ENCODE results near the gene CLEC4G. TPM values are rescaled to one million over a fixed set of nuclear protein-coding genes. Genes with fewer than 3 reads are reported as not detected.

The CLEC4G gene
- polyA plus RNA-seq, 1 donor (not counting 4 experiments of a cell fraction or from before 2014, with no cell fraction given): not detected

GRCh38 chr19:7742575-7742974 is 10.7 kb upstream of the CLEC4G start:
- DNase-seq (ENCODE audit: low read depth, low spot score) (no peak), FAIRE-seq (no peak)
- Histone ChIP-seq H3K9ac (ENCODE audit: control insufficient read depth, extremely low read depth, insufficient read depth, low read length) (no peak overlapping the region), H3K79me2 (ENCODE audit: control insufficient read depth, insufficient read depth, low read length) (no peaks in the 10 kb centered on the region), H3K27me3 (ENCODE audit: control insufficient read depth, extremely low read depth, insufficient read depth, low read length) (no peaks in the 10 kb centered on the region), H4K20me1 (ENCODE audit: control insufficient read depth, extremely low read depth, insufficient read depth, low read length) (no peaks in the 10 kb centered on the region), H3K36me3 (ENCODE audit: control insufficient read depth in 2 of 2, extremely low read depth in 1 of 2, insufficient read depth in 2 of 2, low read length in 2 of 2) (no peaks in the 10 kb centered on the region), H3K4me3 (ENCODE audit: control insufficient read depth in 2 of 3, extremely low read depth in 1 of 3, insufficient read depth in 2 of 3, low read depth in 1 of 3, low read length in 3 of 3) (no peak overlapping the region), H3K4me1 (ENCODE audit: control insufficient read depth, extremely low read depth, insufficient read depth, low read length) (no peaks in the 10 kb centered on the region), H3K9me1 (ENCODE audit: control insufficient read depth, extremely low read depth, insufficient read depth, low read length) (no peaks in the 10 kb centered on the region), H3K27ac (ENCODE audit: control insufficient read depth, insufficient read depth, low read length) (no peak overlapping the region), H3K9me3 (ENCODE audit: control insufficient read depth, low read depth, low read length) (no peaks in the 10 kb centered on the region), H2AFZ (ENCODE audit: control insufficient read depth, low read length) (no peak overlapping the region), H3K4me2 (ENCODE audit: control insufficient read depth, extremely low read depth, insufficient read depth, low read depth, low read length) (no peak overlapping the region)
- TF ChIP-seq CTCF (optimal IDR thresholded peaks at IDR 0.05 in 1 of 3, IDR thresholded peaks at IDR 0.05 in 1 of 3, conservative IDR thresholded peaks at IDR 0.05 in 1 of 3; ENCODE audit: extremely low read depth in 1 of 3, insufficient read depth in 2 of 3, low read length in 3 of 3) (no peak), EZH2 (IDR thresholded peaks at IDR 0.05; ENCODE audit: low read length) (no peak)
- dilution Hi-C loops (cut with MboI; ENCODE audit: extremely low pct_ligation_motif_present, low sequenced_read_pairs): no loop called here

- Histone ChIP-seq H3K36me3 (ENCODE audit: control insufficient read depth in 2 of 2, extremely low read depth in 1 of 2, insufficient read depth in 2 of 2, low read length in 2 of 2) (no peaks in the 10 kb centered on the region), H3K9ac (ENCODE audit: control insufficient read depth, extremely low read depth, insufficient read depth, low read length) (no peak overlapping the region), H2AFZ (ENCODE audit: control insufficient read depth, low read length) (no peak overlapping the region), H3K9me1 (ENCODE audit: control insufficient read depth, extremely low read depth, insufficient read depth, low read length) (no peaks in the 10 kb centered on the region), H3K27me3 (ENCODE audit: control insufficient read depth, extremely low read depth, insufficient read depth, low read length) (no peaks in the 10 kb centered on the region), H3K27ac (ENCODE audit: control insufficient read depth, insufficient read depth, low read length) (no peak overlapping the region), H3K79me2 (ENCODE audit: control insufficient read depth, insufficient read depth, low read length) (no peaks in the 10 kb centered on the region), H3K4me1 (ENCODE audit: control insufficient read depth, extremely low read depth, insufficient read depth, low read length) (no peaks in the 10 kb centered on the region), H3K4me3 (ENCODE audit: control insufficient read depth in 2 of 3, extremely low read depth in 1 of 3, insufficient read depth in 2 of 3, low read depth in 1 of 3, low read length in 3 of 3) (no peak overlapping the region), H3K4me2 (ENCODE audit: control insufficient read depth, extremely low read depth, insufficient read depth, low read depth, low read length) (no peak overlapping the region), H4K20me1 (ENCODE audit: control insufficient read depth, extremely low read depth, insufficient read depth, low read length) (no peaks in the 10 kb centered on the region), H3K9me3 (ENCODE audit: control insufficient read depth, low read depth, low read length) (no peaks in the 10 kb centered on the region)
- FAIRE-seq (no peak), DNase-seq (ENCODE audit: low read depth, low spot score) (no peak)
- TF ChIP-seq EZH2 (IDR thresholded peaks at IDR 0.05; ENCODE audit: low read length): no peak
- TF ChIP-seq CTCF (optimal IDR thresholded peaks at IDR 0.05 in 1 of 3, IDR thresholded peaks at IDR 0.05 in 1 of 3, conservative IDR thresholded peaks at IDR 0.05 in 1 of 3; ENCODE audit: extremely low read depth in 1 of 3, insufficient read depth in 2 of 3, low read length in 3 of 3): no peak
- dilution Hi-C loops (cut with MboI; ENCODE audit: extremely low pct_ligation_motif_present, low sequenced_read_pairs): no loop called here
Measured at GRCh38 chr19:7740682-7741054, 8.8 kb upstream of the CLEC4G start.

Measured in keratinocyte (primary cell).